ENCODE data around the gene LY6G6F.

Gene LY6G6F

GRCh38 chr6:31676904-31677303, 29.8 kb upstream of the LY6G6F start:
- DNase-seq (ENCODE audit: low spot score): no peak

- DNase-seq (ENCODE audit: low spot score): no peak
Observed at GRCh38 chr6:31677955-31678354, 28.7 kb upstream of the LY6G6F start.

GRCh38 chr6:31680226-31681134, 26.2 kb upstream of the LY6G6F start, which contains the start of gene LY6G5C:
TSS of gene LY6G5C (minus strand) at chr6:31681067. CDS start at chr6:31680373, 694 bp downstream.
- peak; percentile 76 for DNase-seq (ENCODE audit: low spot score)

- DNase-seq (ENCODE audit: low spot score): peak; percentile 67
Observed at GRCh38 chr6:31681135-31681671, 25.5 kb upstream of the LY6G6F start.

GRCh38 chr6:31683591-31683990, 23.1 kb upstream of the LY6G6F start:
- DNase-seq (ENCODE audit: low spot score): no peak

GRCh38 chr6:31686483-31686882, 20.2 kb upstream of the LY6G6F start:
- no peak for DNase-seq (ENCODE audit: low spot score)

- no peak for DNase-seq (ENCODE audit: low spot score)
Observed at GRCh38 chr6:31687321-31687720, 19.3 kb upstream of the LY6G6F start.

- no peak for DNase-seq (ENCODE audit: low spot score)
Observed at GRCh38 chr6:31687860-31688693, 18.6 kb upstream of the LY6G6F start.

- DNase-seq (ENCODE audit: low spot score): peak; percentile 61
Observed at GRCh38 chr6:31689249-31690110, 17.2 kb upstream of the LY6G6F start.

- no peak for DNase-seq (ENCODE audit: low spot score)
Observed at GRCh38 chr6:31690231-31691077, 16.2 kb upstream of the LY6G6F start.

- DNase-seq (ENCODE audit: low spot score): no peak
Observed at GRCh38 chr6:31691078-31691463, 15.6 kb upstream of the LY6G6F start.

- DNase-seq (ENCODE audit: low spot score): no peak
Observed at GRCh38 chr6:31691564-31692108, 15.0 kb upstream of the LY6G6F start.

GRCh38 chr6:31692353-31692752, 14.3 kb upstream of the LY6G6F start:
- DNase-seq (ENCODE audit: low spot score): no peak

- DNase-seq (ENCODE audit: low spot score): no peak
Observed at GRCh38 chr6:31692886-31693285, 13.8 kb upstream of the LY6G6F start.

- no peak for DNase-seq (ENCODE audit: low spot score)
Observed at GRCh38 chr6:31693535-31693934, 13.1 kb upstream of the LY6G6F start.

GRCh38 chr6:31697555-31697954, 9.1 kb upstream of the LY6G6F start:
- no peak for DNase-seq (ENCODE audit: low spot score)

GRCh38 chr6:31700740-31701401, 5.8 kb upstream of the LY6G6F start:
- DNase-seq (ENCODE audit: low spot score): no peak

GRCh38 chr6:31701666-31702404, 4.8 kb upstream of the LY6G6F start:
- no peak for DNase-seq (ENCODE audit: low spot score)

- peak; percentile 54 for DNase-seq (ENCODE audit: low spot score)
Observed at GRCh38 chr6:31702405-31702818, 4.3 kb upstream of the LY6G6F start.
